Breast epithelium (tissue), 3 donors: ENCODE results near the gene MYPOP.

Experiments used
- POLR2A ChIP-seq: fragments of 450-650 bp; IDR thresholded peaks from one replicate; pipeline ENCODE4 v1.6.1; 2016; ENCODE audit warnings: antibody characterized with exemption, mild to moderate bottlenecking, moderate library complexity
- POLR2AphosphoS5 ChIP-seq, 3 donors: sonication (generic); formaldehyde crosslinking; IDR thresholded peaks; one replicate each; pipeline ENCODE4 v1.6.1; 2017; ENCODE audit warnings: antibody characterized with exemption in 3 of 3
- TF ChIP-seq, protein P1 (sequence below), 3 donors: fragments of 450-650 bp; IDR thresholded peaks; one replicate each; pipeline ENCODE4 v1.5.1; 2016 to 2017; ENCODE audit warnings: antibody characterized with exemption in 3 of 3, mild to moderate bottlenecking in 3 of 3, moderate library complexity in 3 of 3

DNA sequence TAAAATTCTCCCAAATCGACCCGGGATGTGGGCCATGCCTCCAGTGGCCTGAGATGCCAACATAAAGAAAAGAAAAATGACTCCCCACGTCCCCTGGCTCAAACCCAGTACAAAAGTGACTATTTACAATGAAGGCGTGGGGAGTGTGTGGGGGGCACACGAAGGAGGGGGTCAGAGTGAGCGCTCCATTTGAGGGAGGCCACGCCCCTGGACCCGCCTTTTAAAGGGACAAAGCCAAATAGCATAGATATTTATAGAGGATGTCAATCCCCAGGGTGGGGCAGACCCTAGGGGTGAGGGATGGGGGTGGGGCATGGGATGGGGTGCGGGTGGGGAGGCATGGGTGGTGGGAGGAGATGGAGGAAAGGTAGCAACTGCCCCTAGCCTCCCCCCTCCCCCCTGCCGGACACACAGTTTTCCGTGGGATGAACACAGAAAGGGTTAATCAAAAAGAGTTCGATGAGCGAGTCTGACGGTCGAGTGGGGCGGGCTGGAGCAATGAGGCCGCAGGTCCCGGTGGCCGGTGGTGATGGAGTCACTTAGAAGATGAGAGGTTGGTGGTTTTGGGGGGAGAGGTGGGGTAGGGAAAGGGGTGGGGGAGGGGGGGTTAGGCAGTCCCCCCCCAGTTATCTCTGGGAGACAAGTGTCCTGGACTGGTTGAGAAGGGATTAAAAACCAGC, 32.3 kb upstream of the MYPOP start:
- TF ChIP-seq POLR2AphosphoS5 (IDR thresholded peaks at IDR 0.05) (no peak), POLR2A (no peak)
- TF ChIP-seq, protein P1, sequence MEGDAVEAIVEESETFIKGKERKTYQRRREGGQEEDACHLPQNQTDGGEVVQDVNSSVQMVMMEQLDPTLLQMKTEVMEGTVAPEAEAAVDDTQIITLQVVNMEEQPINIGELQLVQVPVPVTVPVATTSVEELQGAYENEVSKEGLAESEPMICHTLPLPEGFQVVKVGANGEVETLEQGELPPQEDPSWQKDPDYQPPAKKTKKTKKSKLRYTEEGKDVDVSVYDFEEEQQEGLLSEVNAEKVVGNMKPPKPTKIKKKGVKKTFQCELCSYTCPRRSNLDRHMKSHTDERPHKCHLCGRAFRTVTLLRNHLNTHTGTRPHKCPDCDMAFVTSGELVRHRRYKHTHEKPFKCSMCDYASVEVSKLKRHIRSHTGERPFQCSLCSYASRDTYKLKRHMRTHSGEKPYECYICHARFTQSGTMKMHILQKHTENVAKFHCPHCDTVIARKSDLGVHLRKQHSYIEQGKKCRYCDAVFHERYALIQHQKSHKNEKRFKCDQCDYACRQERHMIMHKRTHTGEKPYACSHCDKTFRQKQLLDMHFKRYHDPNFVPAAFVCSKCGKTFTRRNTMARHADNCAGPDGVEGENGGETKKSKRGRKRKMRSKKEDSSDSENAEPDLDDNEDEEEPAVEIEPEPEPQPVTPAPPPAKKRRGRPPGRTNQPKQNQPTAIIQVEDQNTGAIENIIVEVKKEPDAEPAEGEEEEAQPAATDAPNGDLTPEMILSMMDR (IDR thresholded peaks at IDR 0.05): no peak
